Skeletal muscle cell (primary cell): ENCODE measurements around the gene PDCD1.
"Not testable (repeated sequence)": the region's sequence is repeated elsewhere in the genome, so short reads cannot be mapped to it uniquely, and the experiment has no call there.

ENCODE experiments used
- DNase-seq: peaks from one replicate; pipeline ENCODE4 v3.0.0-alpha.2; 2010; ENCODE audit warnings: low read depth
- H3K4me3 ChIP-seq: 2 replicates; pipeline ENCODE4 v1.5.1; 2011; ENCODE audit warnings: low read depth, mild to moderate bottlenecking, control low read depth, low read length, moderate library complexity

Gene PDCD1

GRCh38 chr2:241858206-241859016 lies at the start of gene PDCD1:
Gene PDCD1, minus strand, starts transcription at chr2:241858894. Its CDS starts 56 bp downstream, at chr2:241858838.
- H3K4me3 ChIP-seq: no peak within 1 kb of the TSS
- DNase-seq: no peak

- not testable (repeated sequence) for H3K4me3 ChIP-seq, DNase-seq
Observed at GRCh38 chr2:241907831-241908230, 49.1 kb upstream of the PDCD1 start.

- DNase-seq: no peak
- H3K4me3 ChIP-seq: no peak overlapping the region
Observed at GRCh38 chr2:241906826-241907570, 48.3 kb upstream of the PDCD1 start.

- DNase-seq, H3K4me3 ChIP-seq: not testable (repeated sequence)
Observed at GRCh38 chr2:241906378-241906770, 47.7 kb upstream of the PDCD1 start.

DNA sequence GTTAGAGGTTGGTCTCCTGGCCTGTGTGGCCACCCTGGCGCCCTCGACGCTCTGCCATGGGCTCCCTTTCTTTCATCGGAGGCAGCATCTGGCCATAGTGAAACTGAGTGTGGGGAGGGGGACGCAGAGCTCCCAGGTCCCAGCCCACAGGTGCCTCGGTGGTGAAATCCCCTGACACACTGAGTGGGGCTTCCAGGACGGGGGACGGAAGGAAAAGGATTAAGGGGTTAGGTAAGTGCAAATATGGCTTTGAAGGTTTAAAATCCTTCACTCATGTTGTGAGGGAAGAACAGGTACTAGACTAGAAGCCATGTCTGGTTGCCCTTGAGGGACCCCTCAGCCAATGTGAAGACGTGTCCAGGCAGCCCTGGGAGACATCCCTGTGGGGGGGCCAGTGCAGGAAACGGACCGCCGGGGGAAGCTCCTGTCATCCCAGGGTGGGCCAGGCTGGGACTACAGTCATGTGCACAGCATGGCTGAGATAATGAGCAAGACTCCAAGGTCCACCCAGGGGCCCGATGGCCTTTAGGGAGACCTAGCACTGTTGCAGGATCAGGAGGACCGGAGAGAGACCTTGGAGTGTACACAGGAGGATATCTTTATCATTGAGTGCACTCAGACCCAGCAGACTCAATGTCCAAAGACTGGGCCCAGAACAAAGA lies 47.2 kb upstream of the PDCD1 start:
- no peak overlapping the region for H3K4me3 ChIP-seq
- DNase-seq: no peak

- no peak overlapping the region for H3K4me3 ChIP-seq
- no peak for DNase-seq
Observed at GRCh38 chr2:241904791-241905710, 46.4 kb upstream of the PDCD1 start.

- DNase-seq: no peak
- H3K4me3 ChIP-seq: no peak overlapping the region
Observed at GRCh38 chr2:241904011-241904718, 45.5 kb upstream of the PDCD1 start.

- DNase-seq: no peak
- no peak overlapping the region for H3K4me3 ChIP-seq
Observed at GRCh38 chr2:241903121-241904010, 44.7 kb upstream of the PDCD1 start.

- no peak overlapping the region for H3K4me3 ChIP-seq
Observed at GRCh38 chr2:241902357-241902991, 43.8 kb upstream of the PDCD1 start.

DNA sequence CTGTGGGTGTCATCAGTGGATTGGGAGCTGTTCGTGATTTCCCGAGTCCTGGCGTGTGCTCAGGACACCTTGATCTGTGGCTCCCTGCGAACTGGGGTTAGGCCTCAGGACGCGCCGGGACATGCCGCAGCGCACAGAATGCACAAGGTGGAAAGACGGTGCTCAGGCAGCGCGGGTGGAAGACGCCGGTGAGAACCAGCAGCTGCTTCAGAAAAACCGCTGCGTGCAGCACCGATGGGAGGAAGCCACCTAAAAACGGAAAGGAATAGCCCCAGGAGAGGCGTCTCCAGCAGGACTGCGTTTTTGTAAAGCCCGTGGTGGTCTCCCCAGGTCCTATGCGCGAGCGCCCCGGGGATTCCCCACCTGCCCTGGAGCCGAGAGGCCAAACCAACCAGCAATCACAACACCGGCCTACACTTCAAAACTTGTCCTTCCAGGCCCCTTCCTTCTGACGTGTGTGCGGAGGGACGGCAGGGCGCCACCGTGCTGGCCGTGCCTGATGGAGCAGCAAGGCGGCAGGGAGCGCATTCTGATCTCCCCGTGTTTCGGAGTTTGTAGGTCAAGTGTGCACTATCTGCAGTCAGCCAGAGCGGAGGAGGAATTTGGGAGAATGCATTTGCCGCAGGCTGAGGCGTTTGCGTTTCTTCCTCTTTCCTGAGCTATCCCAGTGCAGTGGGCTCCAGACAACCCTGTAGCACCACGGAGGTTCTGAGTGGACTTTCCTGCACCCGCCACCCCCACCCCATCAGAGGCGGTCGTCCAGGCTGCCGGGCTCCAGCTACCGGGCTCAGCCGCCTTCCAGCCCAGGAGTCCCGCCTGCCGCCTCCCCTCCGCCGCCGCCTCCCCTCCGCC lies 43.0 kb upstream of the PDCD1 start:
- H3K4me3 ChIP-seq: no peak overlapping the region
- DNase-seq: no peak

More at GRCh38 chr2:241902357-241902991, 43.8 kb upstream of the PDCD1 start:
- DNase-seq: no peak

DNA sequence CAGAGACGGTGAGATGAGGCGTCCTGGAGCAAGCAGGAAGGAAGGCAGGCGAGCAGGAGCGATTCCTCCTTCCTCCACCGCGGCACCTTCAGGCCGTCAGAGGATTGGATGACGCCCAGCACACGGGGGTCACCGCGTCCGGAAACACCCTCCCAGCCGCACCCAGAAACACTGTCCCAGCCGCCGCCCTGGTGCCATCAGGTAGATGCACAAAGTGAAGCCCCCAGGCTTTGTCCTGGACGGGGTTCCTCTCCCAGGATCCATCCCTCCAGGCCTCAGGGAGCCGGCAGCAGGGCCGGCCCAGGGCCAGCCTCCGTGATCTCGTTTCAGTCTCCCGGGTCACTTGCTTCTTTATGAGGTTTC lies 42.3 kb upstream of the PDCD1 start:
- H3K4me3 ChIP-seq: no peak overlapping the region
- DNase-seq: no peak

DNA sequence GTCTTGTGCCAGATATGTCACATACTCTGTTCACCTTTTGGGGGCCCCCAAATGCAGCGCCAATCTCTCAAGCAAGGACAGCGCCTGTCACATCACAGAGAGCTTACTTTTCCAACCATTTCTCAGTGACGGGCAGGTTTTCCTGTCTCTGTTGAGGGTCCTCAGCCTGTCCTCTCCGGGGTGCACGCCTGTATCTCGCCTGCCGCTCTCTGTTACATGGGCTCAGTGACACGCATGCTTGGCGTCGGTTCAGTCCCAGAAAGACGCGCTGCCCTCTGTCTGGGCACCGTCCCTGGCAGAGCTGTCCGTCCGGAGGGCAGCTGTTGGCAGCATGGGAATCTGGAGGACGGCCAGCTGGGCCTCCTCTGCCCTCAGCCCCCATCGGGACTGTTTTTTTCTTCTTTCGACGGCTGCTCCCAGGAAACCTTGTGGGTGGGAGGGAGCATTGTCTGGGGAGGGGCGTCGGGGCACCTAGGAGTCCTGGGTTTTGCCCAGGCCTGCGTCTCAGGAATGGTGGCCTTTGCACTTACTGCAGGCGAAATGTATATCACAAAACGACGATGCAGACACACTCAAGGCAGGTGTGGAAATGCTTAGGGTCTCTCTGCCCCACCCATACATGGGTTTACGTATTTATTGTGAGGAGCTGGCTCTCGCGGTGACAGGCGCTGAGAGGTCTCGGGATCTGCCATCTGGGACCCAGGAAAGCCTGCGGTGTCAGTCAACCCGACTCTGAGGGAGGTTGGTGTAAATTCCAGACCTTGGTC lies 41.7 kb upstream of the PDCD1 start:
- no peak for DNase-seq
- H3K4me3 ChIP-seq: no peak overlapping the region

DNA sequence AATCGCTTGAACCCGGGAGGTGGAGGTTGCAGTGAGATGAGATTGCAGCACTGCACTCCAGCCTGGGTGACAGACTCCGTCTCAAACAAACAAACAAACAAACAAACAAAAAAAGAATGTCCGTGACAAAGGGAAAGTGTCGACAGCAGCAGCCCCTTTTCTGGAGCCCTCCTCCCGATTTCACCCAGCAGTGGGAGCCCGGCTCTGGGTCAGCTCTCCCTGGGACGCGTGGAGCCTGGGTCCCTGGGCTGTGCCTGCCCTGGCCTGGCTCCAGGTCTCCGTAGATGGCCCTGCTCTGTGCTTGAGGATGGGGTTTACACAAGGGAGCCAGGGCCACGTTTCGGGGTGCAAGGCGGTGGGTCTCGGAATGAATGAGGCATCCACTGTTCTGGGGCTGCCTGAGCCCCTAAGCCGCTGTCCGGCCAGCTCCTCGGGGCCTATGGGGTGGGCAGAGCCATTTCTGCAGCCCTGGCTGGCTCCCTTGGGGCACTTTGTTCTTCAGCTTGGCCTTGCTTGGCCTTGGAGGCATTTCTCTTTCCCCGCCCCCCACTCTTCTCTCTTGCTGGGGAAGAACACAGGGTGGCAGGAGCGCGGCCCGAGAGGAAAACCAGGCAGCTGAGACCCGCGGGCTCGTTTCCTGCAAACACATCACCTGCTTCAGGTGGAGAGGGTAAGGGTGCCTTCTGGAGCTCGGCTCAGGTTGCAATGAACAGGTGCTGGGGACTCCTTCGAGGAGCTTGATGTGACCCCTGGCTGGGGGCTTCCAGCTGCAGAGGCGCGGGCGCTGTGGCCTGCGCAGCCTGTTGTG lies 40.0 kb upstream of the PDCD1 start:
- no peak overlapping the region for H3K4me3 ChIP-seq
- no peak for DNase-seq

DNA sequence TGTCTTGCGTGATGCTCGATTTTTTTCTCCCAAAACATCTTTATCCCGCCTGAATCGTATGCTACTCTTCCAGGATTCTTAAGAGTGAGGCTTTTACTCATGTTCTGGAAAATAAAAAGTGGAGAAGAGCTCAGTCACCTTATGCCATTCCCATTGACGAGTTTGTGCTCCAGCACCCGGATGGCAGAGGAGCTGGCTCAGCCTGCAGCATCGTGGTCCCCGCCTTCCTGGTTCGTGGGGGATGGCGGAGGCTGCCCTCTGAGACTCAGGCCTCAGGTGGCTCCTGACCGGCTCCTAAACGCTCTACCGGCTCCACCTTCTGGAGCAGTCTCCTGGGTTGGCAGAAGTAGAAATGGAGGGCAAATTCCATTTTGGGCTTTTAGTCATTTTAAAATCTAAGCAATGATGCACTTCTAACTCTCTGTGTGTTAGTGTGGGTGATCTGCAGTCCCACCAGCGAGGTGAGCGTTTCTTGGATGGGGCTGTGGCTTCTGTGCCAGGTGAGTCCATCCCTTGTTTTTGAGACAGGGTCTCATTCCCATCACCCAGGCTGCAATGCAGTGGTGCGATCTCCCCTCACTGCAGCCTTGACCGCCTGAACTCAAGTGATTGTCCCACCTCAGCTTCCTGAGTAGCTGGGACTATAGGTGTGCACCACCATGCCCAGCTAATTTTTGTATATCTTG lies 38.7 kb upstream of the PDCD1 start:
- DNase-seq: no peak
- H3K4me3 ChIP-seq: no peak overlapping the region
